ENCODE measurements around the gene GDPD1.

The GDPD1 gene

GRCh38 chr17:59234631-59235030 lies 14.3 kb downstream of the GDPD1 start:
- Histone ChIP-seq H2BK120ac (ENCODE audit: insufficient read depth, low read length, poor library complexity) (no peak overlapping the region), H3K9ac (ENCODE audit: low read length) (no peak overlapping the region), H3K9me3 (ENCODE audit: insufficient read depth, low read depth, low read length) (no peaks in the 10 kb centered on the region), H2BK12ac (ENCODE audit: low read length) (no peak overlapping the region), H3K79me1 (ENCODE audit: low read length) (no peaks in the 10 kb centered on the region), H3K18ac (ENCODE audit: low read length) (no peak overlapping the region), H4K8ac (ENCODE audit: low read depth, low read length) (no peak overlapping the region), H3K36me3 (ENCODE audit: control insufficient read depth in 1 of 2, insufficient read depth in 2 of 2, low read length in 2 of 2) (no peaks in the 10 kb centered on the region), H3K79me2 (ENCODE audit: control insufficient read depth, insufficient read depth, low read length, poor library complexity) (no peaks in the 10 kb centered on the region), H3K4ac (ENCODE audit: low read depth, low read length) (no peak overlapping the region), H4K91ac (ENCODE audit: low read depth, low read length) (no peak overlapping the region), H3K23ac (ENCODE audit: low read length) (no peak overlapping the region), H3K4me3 (ENCODE audit: low read depth, low read length) (no peak overlapping the region), H2AFZ (ENCODE audit: insufficient read depth, low read length, poor library complexity) (no peak overlapping the region), H3K4me2 (ENCODE audit: low read length) (no peak overlapping the region), H3K27ac (ENCODE audit: low read depth, low read length) (no peak overlapping the region), H3K14ac (ENCODE audit: low read length) (no peak overlapping the region), H4K12ac (ENCODE audit: low read depth, low read length) (no peak overlapping the region), H2BK5ac (ENCODE audit: low read depth, low read length, poor library complexity) (no peak overlapping the region), H2AK5ac (ENCODE audit: low read length) (no peak overlapping the region), H3K27me3 (ENCODE audit: insufficient read depth, low read length) (no peaks in the 10 kb centered on the region), H3K4me1 (ENCODE audit: control insufficient read depth in 1 of 2, insufficient read depth in 2 of 2, low read length in 2 of 2) (no peaks in the 10 kb centered on the region)
- no peak for DNase-seq

GRCh38 chr17:59238906-59239305 lies 18.6 kb downstream of the GDPD1 start:
- no peak overlapping the region for H3K4me2 ChIP-seq (ENCODE audit: low read length)
- no peak overlapping the region for H3K4me3 ChIP-seq (ENCODE audit: low read depth, low read length)
- H3K14ac ChIP-seq (ENCODE audit: low read length) = no peak overlapping the region
- no peaks in the 10 kb centered on the region for H3K4me1 ChIP-seq (ENCODE audit: control insufficient read depth in 1 of 2, insufficient read depth in 2 of 2, low read length in 2 of 2)
- no peak overlapping the region for H2AFZ ChIP-seq (ENCODE audit: insufficient read depth, low read length, poor library complexity)
- H3K9ac ChIP-seq (ENCODE audit: low read length) = no peak overlapping the region
- no peak overlapping the region for H2BK12ac ChIP-seq (ENCODE audit: low read length)
- no peaks in the 10 kb centered on the region for H3K79me2 ChIP-seq (ENCODE audit: control insufficient read depth, insufficient read depth, low read length, poor library complexity)
- no peak overlapping the region for H2BK5ac ChIP-seq (ENCODE audit: low read depth, low read length, poor library complexity)
- no peaks in the 10 kb centered on the region for H3K36me3 ChIP-seq (ENCODE audit: control insufficient read depth in 1 of 2, insufficient read depth in 2 of 2, low read length in 2 of 2)
- H3K9me3 ChIP-seq (ENCODE audit: insufficient read depth, low read depth, low read length) = no peaks in the 10 kb centered on the region
- H4K12ac ChIP-seq (ENCODE audit: low read depth, low read length) = no peak overlapping the region
- no peak overlapping the region for H4K8ac ChIP-seq (ENCODE audit: low read depth, low read length)
- H2BK120ac ChIP-seq (ENCODE audit: insufficient read depth, low read length, poor library complexity) = no peak overlapping the region
- WGBS (ENCODE audit: extremely low coverage, insufficient coverage, insufficient read length) = no CpG with 5 or more reads among the region's 2 CpGs
- H4K91ac ChIP-seq (ENCODE audit: low read depth, low read length) = no peak overlapping the region
- no peaks in the 10 kb centered on the region for H3K79me1 ChIP-seq (ENCODE audit: low read length)
- no peak overlapping the region for H2AK5ac ChIP-seq (ENCODE audit: low read length)
- H3K27ac ChIP-seq (ENCODE audit: low read depth, low read length) = no peak overlapping the region
- H3K18ac ChIP-seq (ENCODE audit: low read length) = no peak overlapping the region
- no peak overlapping the region for H3K23ac ChIP-seq (ENCODE audit: low read length)
- no peak for DNase-seq
- H3K4ac ChIP-seq (ENCODE audit: low read depth, low read length) = no peak overlapping the region
- no peaks in the 10 kb centered on the region for H3K27me3 ChIP-seq (ENCODE audit: insufficient read depth, low read length)

GRCh38 chr17:59244081-59244480 lies 23.8 kb downstream of the GDPD1 start:
- Histone ChIP-seq H3K36me3 (ENCODE audit: control insufficient read depth in 1 of 2, insufficient read depth in 2 of 2, low read length in 2 of 2) (no peaks in the 10 kb centered on the region), H3K9ac (ENCODE audit: low read length) (no peak overlapping the region), H3K14ac (ENCODE audit: low read length) (no peak overlapping the region), H2AFZ (ENCODE audit: insufficient read depth, low read length, poor library complexity) (no peak overlapping the region), H3K23ac (ENCODE audit: low read length) (peak overlapping the region; percentile 90), H2BK12ac (ENCODE audit: low read length) (no peak overlapping the region), H3K4me3 (ENCODE audit: low read depth, low read length) (no peak overlapping the region), H3K79me1 (ENCODE audit: low read length) (no peaks in the 10 kb centered on the region), H3K27ac (ENCODE audit: low read depth, low read length) (no peak overlapping the region), H4K8ac (ENCODE audit: low read depth, low read length) (no peak overlapping the region), H3K27me3 (ENCODE audit: insufficient read depth, low read length) (no peaks in the 10 kb centered on the region), H3K4ac (ENCODE audit: low read depth, low read length) (no peak overlapping the region), H3K4me2 (ENCODE audit: low read length) (no peak overlapping the region), H2BK5ac (ENCODE audit: low read depth, low read length, poor library complexity) (no peak overlapping the region), H3K9me3 (ENCODE audit: insufficient read depth, low read depth, low read length) (no peaks in the 10 kb centered on the region), H2AK5ac (ENCODE audit: low read length) (no peak overlapping the region), H4K12ac (ENCODE audit: low read depth, low read length) (no peak overlapping the region), H4K91ac (ENCODE audit: low read depth, low read length) (no peak overlapping the region), H3K18ac (ENCODE audit: low read length) (no peak overlapping the region), H2BK120ac (ENCODE audit: insufficient read depth, low read length, poor library complexity) (no peak overlapping the region), H3K79me2 (ENCODE audit: control insufficient read depth, insufficient read depth, low read length, poor library complexity) (no peaks in the 10 kb centered on the region), H3K4me1 (ENCODE audit: control insufficient read depth in 1 of 2, insufficient read depth in 2 of 2, low read length in 2 of 2) (no peaks in the 10 kb centered on the region)
- DNase-seq = no peak
- no CpG with 5 or more reads among the region's 6 CpGs for WGBS (ENCODE audit: extremely low coverage, insufficient coverage, insufficient read length)

GRCh38 chr17:59254742-59255141 lies 34.4 kb downstream of the GDPD1 start:
- H3K4me3 ChIP-seq (ENCODE audit: low read depth, low read length) = no peak overlapping the region
- no peaks in the 10 kb centered on the region for H3K36me3 ChIP-seq (ENCODE audit: control insufficient read depth in 1 of 2, insufficient read depth in 2 of 2, low read length in 2 of 2)
- no peak overlapping the region for H3K14ac ChIP-seq (ENCODE audit: low read length)
- H4K91ac ChIP-seq (ENCODE audit: low read depth, low read length) = no peak overlapping the region
- H3K79me2 ChIP-seq (ENCODE audit: control insufficient read depth, insufficient read depth, low read length, poor library complexity) = no peaks in the 10 kb centered on the region
- no peak overlapping the region for H3K4me2 ChIP-seq (ENCODE audit: low read length)
- H3K18ac ChIP-seq (ENCODE audit: low read length) = no peak overlapping the region
- H3K4me1 ChIP-seq (ENCODE audit: control insufficient read depth in 1 of 2, insufficient read depth in 2 of 2, low read length in 2 of 2) = peaks cover 0 to 2% of the 10 kb centered on the region in 2 experiments
- H3K79me1 ChIP-seq (ENCODE audit: low read length) = no peaks in the 10 kb centered on the region
- no peak overlapping the region for H3K23ac ChIP-seq (ENCODE audit: low read length)
- H4K12ac ChIP-seq (ENCODE audit: low read depth, low read length) = no peak overlapping the region
- no peaks in the 10 kb centered on the region for H3K27me3 ChIP-seq (ENCODE audit: insufficient read depth, low read length)
- H3K27ac ChIP-seq (ENCODE audit: low read depth, low read length) = no peak overlapping the region
- H2AK5ac ChIP-seq (ENCODE audit: low read length) = no peak overlapping the region
- no peak overlapping the region for H2BK5ac ChIP-seq (ENCODE audit: low read depth, low read length, poor library complexity)
- no peak overlapping the region for H3K9ac ChIP-seq (ENCODE audit: low read length)
- H2AFZ ChIP-seq (ENCODE audit: insufficient read depth, low read length, poor library complexity) = no peak overlapping the region
- H3K9me3 ChIP-seq (ENCODE audit: insufficient read depth, low read depth, low read length) = no peaks in the 10 kb centered on the region
- no peak overlapping the region for H2BK120ac ChIP-seq (ENCODE audit: insufficient read depth, low read length, poor library complexity)
- DNase-seq = peak in 1 of 2 donors; percentile 15
- H2BK12ac ChIP-seq (ENCODE audit: low read length) = no peak overlapping the region
- H4K8ac ChIP-seq (ENCODE audit: low read depth, low read length) = no peak overlapping the region
- no peak overlapping the region for H3K4ac ChIP-seq (ENCODE audit: low read depth, low read length)
- WGBS (ENCODE audit: extremely low coverage, insufficient coverage, insufficient read length) = no CpG with 5 or more reads among the region's 2 CpGs
